ENCODE measurements around the gene AIG1. TPM values are rescaled to one million over a fixed set of nuclear protein-coding genes. Genes with fewer than 3 reads are reported as not detected.

AIG1 gene
- total and polyA plus RNA-seq, 2 of the 4 experiments (the other 2 are of a cell fraction), result 21.3 to 27.1 TPM

- Histone ChIP-seq H3K9ac (ENCODE audit: low read depth, low read length) (no peak overlapping the region), H3K14ac (replicated peaks; ENCODE audit: low read depth, low read length) (no peak overlapping the region), H3K9me3 (ENCODE audit: control insufficient read depth, insufficient read depth, low read length) (no peaks in the 10 kb centered on the region), H3K4ac (ENCODE audit: low read depth, low read length) (no peak overlapping the region), H2AK9ac (replicated peaks; ENCODE audit: low read depth, low read length, poor library complexity) (no peak overlapping the region), H4K8ac (ENCODE audit: low read depth in 2 of 2, low read length in 2 of 2) (no peak overlapping the region), H2BK120ac (ENCODE audit: low read depth, low read length) (no peak overlapping the region), H3K4me2 (ENCODE audit: low read depth, low read length) (no peak overlapping the region), H4K5ac (ENCODE audit: low read depth, low read length) (no peak overlapping the region), H2BK5ac (ENCODE audit: low read depth, low read length, poor library complexity, severe bottlenecking) (no peak overlapping the region), H2AK5ac (ENCODE audit: low read depth, low read length) (no peak overlapping the region), H2BK20ac (ENCODE audit: low read depth, low read length) (no peak overlapping the region), H2AFZ (replicated peaks; ENCODE audit: low read length, poor library complexity) (no peak overlapping the region), H3K56ac (ENCODE audit: extremely low read depth, insufficient read depth, low read length) (no peak overlapping the region), H4K91ac (ENCODE audit: insufficient read depth, low read depth, low read length) (no peak overlapping the region), H3K4me3 (ENCODE audit: insufficient read depth, low read depth, low read length) (no peak overlapping the region), H4K20me1 (ENCODE audit: insufficient read depth, low read length) (no peaks in the 10 kb centered on the region), H3K9me1 (ENCODE audit: insufficient read depth, low read length) (no peaks in the 10 kb centered on the region), H3K23ac (ENCODE audit: low read depth, low read length) (no peak overlapping the region), H2BK15ac (ENCODE audit: low read depth, low read length) (no peak overlapping the region), H3K18ac (ENCODE audit: low read depth, low read length) (no peak overlapping the region), H3K79me1 (ENCODE audit: low read depth in 1 of 2, low read length in 2 of 2) (no peaks in the 10 kb centered on the region), H3K36me3 (ENCODE audit: control insufficient read depth, insufficient read depth, low read length) (no peaks in the 10 kb centered on the region), H3K27ac (ENCODE audit: insufficient read depth, low read length) (no peak overlapping the region), H3K4me1 (ENCODE audit: control insufficient read depth, insufficient read depth, low read length) (no peaks in the 10 kb centered on the region), H3K27me3 (ENCODE audit: control insufficient read depth, insufficient read depth, low read length) (no peaks in the 10 kb centered on the region)
- WGBS, 2 experiments (ENCODE audit: extremely low coverage in 2 of 2, insufficient read length in 1 of 2), result no CpG with 5 or more reads among the region's 2 CpGs
- DNase-seq (no peak), ATAC-seq (ENCODE audit: low read depth) (no peak)
- CTCF ChIA-PET, result no interaction called here
- POLR2A ChIA-PET (ENCODE audit: unreplicated experiment), result no interaction called here
- TF ChIP-seq CHD1 (IDR thresholded peaks at IDR 0.05; ENCODE audit: low read depth, low read length) (no peak), USF2 (IDR thresholded peaks at IDR 0.05; ENCODE audit: low read depth, low read length) (no peak), MXI1 (IDR thresholded peaks at IDR 0.05; ENCODE audit: borderline replicate concordance, low read depth, low read length) (no peak), NFE2L2 (IDR thresholded peaks at IDR 0.05; ENCODE audit: low read depth, low read length) (no peak), MAFK (IDR thresholded peaks at IDR 0.05; ENCODE audit: low read depth, low read length) (no peak), POLR2A (IDR thresholded peaks at IDR 0.05; ENCODE audit: low read depth, low read length) (no peak)
- intact Hi-C loops (cut with micrococcal nuclease), result no loop called here
- in situ Hi-C loops (cut with MboI; ENCODE audit: low sequenced_read_pairs), result no loop called here
- dilution Hi-C loops (cut with HindIII; ENCODE audit: low sequenced_read_pairs, unreplicated experiment), result no loop called here
- BruUV-seq (replicated peaks), result no TSS peak
Observed at GRCh38 chr6:143140767-143141166, 80.1 kb downstream of the AIG1 start.
